Natural killer cell (primary cell): Measurements from ENCODE around the gene ZMAT3. TPM values are rescaled to one million over a fixed set of nuclear protein-coding genes. Genes with fewer than 3 reads are reported as not detected.

Source experiments
- ATAC-seq, 3 donors: fragments of 150-1000 bp in 2 of 3; fragments of 200-7000 bp in 1 of 3; cut with Tn5 transposase; 1 replicate in 1 of 3; 2 replicates in 2 of 3; pipeline ENCODE4 v1.10.0; 2021; ENCODE audit warnings: mild to moderate bottlenecking in 2 of 3, moderate library complexity in 2 of 3
- DNase-seq, 2 donors: peaks; one replicate each; pipeline versions ENCODE4 v3.0.0 to v3.0.0-alpha.2; 2013 to 2021; ENCODE audit warnings: mixed read lengths in 1 of 2
- H3K27ac ChIP-seq: one replicate; pipeline ENCODE4 v1.5.1; 2013; ENCODE audit warnings: mild to moderate bottlenecking, low read length
- H3K27me3 ChIP-seq: one replicate; pipeline ENCODE4 v1.6.1; 2013; ENCODE audit warnings: low read length; ENCODE audit not compliant: control insufficient read depth, insufficient read depth
- H3K36me3 ChIP-seq: one replicate; pipeline ENCODE4 v1.6.1; 2013; ENCODE audit warnings: low read length; ENCODE audit not compliant: control insufficient read depth, insufficient read depth
- H3K4me1 ChIP-seq: one replicate; pipeline ENCODE4 v1.6.1; 2013; ENCODE audit warnings: low read length; ENCODE audit not compliant: control insufficient read depth, insufficient read depth
- H3K4me3 ChIP-seq: one replicate; pipeline ENCODE4 v1.5.1; 2013; ENCODE audit warnings: low read length
- H3K9me3 ChIP-seq: one replicate; pipeline ENCODE4 v1.6.1; 2013; ENCODE audit warnings: low read length; ENCODE audit not compliant: control insufficient read depth, insufficient read depth
- H3K27ac Mint-ChIP-seq, 2 donors: one replicate each; pipeline ENCODE4 v1.8.0; 2022; ENCODE audit warnings: mild to moderate bottlenecking in 2 of 2, mixed read lengths in 2 of 2, moderate library complexity in 1 of 2
- H3K27me3 Mint-ChIP-seq, 2 donors: one replicate each; pipeline ENCODE4 v1.8.0; 2022; ENCODE audit warnings: low read depth in 2 of 2, mixed read lengths in 2 of 2
- H3K36me3 Mint-ChIP-seq: one replicate; pipeline ENCODE4 v1.8.0; 2022; ENCODE audit warnings: mixed read lengths
- H3K4me1 Mint-ChIP-seq, 2 donors: one replicate each; pipeline ENCODE4 v1.8.0; 2022; ENCODE audit warnings: mixed read lengths in 2 of 2
- H3K4me3 Mint-ChIP-seq: one replicate; pipeline ENCODE4 v1.8.0; 2022; ENCODE audit warnings: mild to moderate bottlenecking, moderate library complexity, mixed read lengths
- H3K9me3 Mint-ChIP-seq, 2 donors: one replicate each; pipeline ENCODE4 v1.8.0; 2022; ENCODE audit warnings: mixed read lengths in 2 of 2
- CTCF ChIP-seq: fragments of 200-600 bp; IDR thresholded peaks from one replicate; pipeline ENCODE4 v1.8.0; 2022; ENCODE audit warnings: antibody characterized with exemption
- WGBS: methylation state at CpG from one replicate; pipeline ENCODE4 v1.1.7; 2013; ENCODE audit warnings: missing lambda C conversion rate; ENCODE audit not compliant: insufficient coverage; 5-methylcytosine and 5-hydroxymethylcytosine counted together
- intact Hi-C: fragments of 100-400 bp; cut with micrococcal nuclease; formaldehyde crosslinking; loops from one replicate; pipeline ENCODE4 v1.14.2; 2022
- total RNA-seq, 4 donors: library from RNA; stranded (reverse); fragments of 120-200 nt in 1 of 4; gene quantifications; one replicate each; pipeline versions ENCODE4 v1.2.3 to v1.2.4, GENCODE V29; 2013 to 2022

ZMAT3 gene
- total RNA-seq, 3 donors from 2014 or later (not counting 1 experiment from before 2014, with no cell fraction given): 22.5 to 32.9 (median 24.1) TPM

- Histone ChIP-seq H3K4me1 (no peaks in the 10 kb centered on the region), H3K27me3 (no peaks in the 10 kb centered on the region), H3K4me3 (no peak overlapping the region), H3K9me3 (no peaks in the 10 kb centered on the region), H3K27ac (no peak overlapping the region), H3K36me3 (peaks cover 7% of the 10 kb centered on the region)
- DNase-seq (no peak), ATAC-seq (no peak)
- intact Hi-C loops: no loop called here
- no peak overlapping the region for H3K27ac Mint-ChIP-seq
- H3K4me1 Mint-ChIP-seq: no peaks in the 10 kb centered on the region
- 75% methylated on average over 2 of the region's 4 CpGs for WGBS
- H3K27me3 Mint-ChIP-seq: no peaks in the 10 kb centered on the region
- no peaks in the 10 kb centered on the region for H3K9me3 Mint-ChIP-seq
- H3K4me3 Mint-ChIP-seq: no peak overlapping the region
- no peaks in the 10 kb centered on the region for H3K36me3 Mint-ChIP-seq
- TF ChIP-seq CTCF: no peak
These were observed 50.3 kb downstream of the ZMAT3 start for GRCh38 chr3:179021119-179021903.

GRCh38 chr3:179020112-179020511 is 51.5 kb downstream of the ZMAT3 start:
- no peaks in the 10 kb centered on the region for H3K27me3 ChIP-seq
- Mint-ChIP-seq H3K4me1 (peaks cover 6 to 10% of the 10 kb centered on the region in 2 donors), H3K4me3 (no peak overlapping the region), H3K9me3 (no peaks in the 10 kb centered on the region), H3K27me3 (no peaks in the 10 kb centered on the region), H3K36me3 (no peaks in the 10 kb centered on the region), H3K27ac (no peak overlapping the region)
- no peak overlapping the region for H3K4me3 ChIP-seq
- TF ChIP-seq CTCF: no peak
- no peaks in the 10 kb centered on the region for H3K4me1 ChIP-seq
- peaks cover 7% of the 10 kb centered on the region for H3K36me3 ChIP-seq
- intact Hi-C loops: no loop called here
- H3K27ac ChIP-seq: no peak overlapping the region
- no peaks in the 10 kb centered on the region for H3K9me3 ChIP-seq
- ATAC-seq (no peak), DNase-seq (no peak)
- 41% methylated on average over 4 of the region's 4 CpGs for WGBS

GRCh38 chr3:179018808-179019207 is 52.8 kb downstream of the ZMAT3 start:
- Histone ChIP-seq H3K27ac (no peak overlapping the region), H3K27me3 (no peaks in the 10 kb centered on the region), H3K36me3 (peaks cover 4% of the 10 kb centered on the region), H3K4me1 (no peaks in the 10 kb centered on the region), H3K9me3 (no peaks in the 10 kb centered on the region), H3K4me3 (no peak overlapping the region)
- DNase-seq (no peak), ATAC-seq (no peak)
- TF ChIP-seq CTCF: no peak
- H3K4me1 Mint-ChIP-seq: peaks cover 6 to 10% of the 10 kb centered on the region in 2 donors
- intact Hi-C loops: no loop called here
- no peaks in the 10 kb centered on the region for H3K27me3 Mint-ChIP-seq
- WGBS: no CpG with 5 or more reads among the region's 1 CpG
- H3K36me3 Mint-ChIP-seq: no peaks in the 10 kb centered on the region
- no peaks in the 10 kb centered on the region for H3K9me3 Mint-ChIP-seq
- no peak overlapping the region for H3K4me3 Mint-ChIP-seq
- H3K27ac Mint-ChIP-seq: no peak overlapping the region
